CMK (cell line): ENCODE data around the gene HINT2.

Experiments
- DNase-seq: peaks from one replicate; pipeline ENCODE4 v3.0.0-alpha.2; 2010; ENCODE audit warnings: low read depth

The HINT2 gene

DNA sequence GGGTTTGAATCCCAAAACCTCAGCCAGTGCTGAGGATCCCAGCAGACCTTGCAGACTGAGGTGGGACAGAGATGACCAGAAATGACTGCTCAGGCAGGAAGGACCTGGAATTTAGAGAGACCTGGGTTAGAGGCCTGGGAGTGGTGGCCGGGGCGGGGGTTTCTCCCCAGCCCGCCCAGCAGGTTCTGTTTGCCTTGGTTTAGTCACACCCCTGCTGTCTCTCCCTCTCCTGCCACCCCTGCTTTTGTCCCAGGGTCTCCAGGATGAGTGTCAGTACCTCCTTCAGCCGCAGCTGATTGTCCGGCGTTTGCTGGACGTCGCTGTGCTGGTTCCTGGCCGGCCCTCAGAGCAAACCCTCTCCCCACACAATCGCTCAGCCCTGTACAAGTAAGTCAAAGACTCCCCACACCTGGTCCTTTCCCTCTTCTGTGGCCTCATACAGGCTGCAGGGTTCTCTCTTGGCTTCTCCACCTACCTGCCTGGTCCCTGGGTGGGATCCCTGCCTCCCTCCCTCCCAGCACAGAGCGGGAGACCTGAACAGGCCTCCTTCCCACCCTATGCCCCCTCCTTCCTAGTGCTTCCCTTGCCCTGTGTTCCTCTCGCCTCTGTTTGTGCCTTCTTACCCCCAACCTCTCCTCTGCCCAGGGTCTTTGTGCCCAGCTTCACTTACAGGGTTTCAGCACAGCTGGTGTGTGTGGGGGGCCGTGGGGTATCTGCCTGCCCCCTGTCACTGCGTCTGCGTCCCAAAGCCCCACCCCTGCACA is 26.2 kb upstream of the HINT2 start:
- DNase-seq = no peak

DNA sequence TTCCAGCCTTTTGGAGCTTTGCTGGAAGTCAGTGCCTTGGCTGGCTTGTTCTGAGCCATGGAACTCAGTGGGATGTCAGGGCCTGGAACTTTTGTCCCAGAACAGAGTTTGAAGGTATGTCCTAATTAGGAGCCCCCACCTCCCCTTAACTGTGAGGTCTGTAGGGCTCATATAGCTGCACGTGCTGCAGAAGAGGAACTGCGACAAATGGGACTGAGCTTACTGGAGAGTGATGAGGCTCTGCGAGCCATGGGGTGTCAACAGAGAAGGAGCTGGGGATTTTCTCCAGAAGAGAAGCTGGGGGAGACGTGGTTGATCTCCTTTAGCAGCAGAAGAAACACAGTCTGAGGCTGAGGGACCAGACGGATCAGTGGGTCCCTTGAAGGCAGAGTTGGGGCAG is 25.1 kb upstream of the HINT2 start:
- no peak for DNase-seq

DNA sequence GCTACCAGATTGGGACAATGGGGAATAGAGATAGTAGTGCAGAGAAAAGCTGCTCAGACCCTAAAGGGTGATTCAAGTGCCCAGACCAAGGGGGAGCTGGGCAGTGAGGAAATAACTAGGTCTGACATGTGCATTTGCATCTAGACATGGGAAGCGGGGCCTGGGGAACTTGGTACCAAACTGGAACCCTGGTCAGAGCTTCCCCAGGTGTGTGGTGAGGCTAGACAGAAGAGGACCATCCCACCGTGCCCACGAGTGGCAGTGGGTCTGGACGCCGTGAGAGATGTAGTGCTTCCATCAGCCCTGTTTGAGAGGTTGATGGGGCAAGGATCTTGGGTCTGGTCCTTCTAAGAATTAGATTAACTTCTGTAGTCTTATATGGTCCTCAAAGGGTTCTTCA is 21.8 kb upstream of the HINT2 start:
- DNase-seq = no peak

DNA sequence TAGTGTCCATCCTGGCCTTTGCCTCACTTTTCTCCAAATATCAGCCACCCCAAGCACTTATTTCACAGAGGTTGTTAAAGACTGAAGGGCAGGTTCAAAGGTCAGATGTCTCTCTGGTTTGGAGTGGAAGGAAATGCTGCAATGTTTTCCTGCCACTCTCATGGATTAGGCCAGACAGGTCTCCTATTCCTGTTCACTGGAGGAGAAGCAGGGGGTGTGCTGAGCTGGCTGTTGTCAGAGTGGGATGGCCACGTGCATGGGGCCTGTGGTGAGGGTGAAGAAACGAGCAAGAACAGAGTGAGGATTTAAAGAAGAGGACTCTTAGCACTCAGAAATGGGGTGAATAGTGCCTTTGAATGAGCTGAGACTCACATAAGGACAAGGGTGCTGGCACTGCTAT is 20.9 kb upstream of the HINT2 start:
- DNase-seq = no peak

DNA sequence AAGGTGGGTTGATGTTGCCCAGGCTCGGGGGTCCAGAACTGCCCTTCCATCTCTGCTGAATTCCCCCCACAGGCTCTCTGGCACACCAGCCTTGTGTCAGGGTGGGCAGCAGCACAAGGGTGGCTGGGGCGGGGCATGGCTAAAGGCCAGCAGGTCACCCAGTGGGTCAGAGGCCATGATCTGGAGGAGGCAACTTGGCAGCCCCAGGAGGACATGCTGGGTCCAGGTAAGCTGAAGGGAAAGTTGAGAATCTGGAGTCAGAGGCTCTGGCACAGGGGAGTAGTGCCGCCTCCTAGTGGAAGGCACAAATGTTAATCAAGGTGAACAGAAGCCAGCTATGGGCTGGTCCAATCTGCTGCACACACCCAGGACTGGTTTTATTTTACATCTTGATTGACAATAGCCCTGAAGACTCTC is 20.4 kb upstream of the HINT2 start:
- no peak for DNase-seq

DNA sequence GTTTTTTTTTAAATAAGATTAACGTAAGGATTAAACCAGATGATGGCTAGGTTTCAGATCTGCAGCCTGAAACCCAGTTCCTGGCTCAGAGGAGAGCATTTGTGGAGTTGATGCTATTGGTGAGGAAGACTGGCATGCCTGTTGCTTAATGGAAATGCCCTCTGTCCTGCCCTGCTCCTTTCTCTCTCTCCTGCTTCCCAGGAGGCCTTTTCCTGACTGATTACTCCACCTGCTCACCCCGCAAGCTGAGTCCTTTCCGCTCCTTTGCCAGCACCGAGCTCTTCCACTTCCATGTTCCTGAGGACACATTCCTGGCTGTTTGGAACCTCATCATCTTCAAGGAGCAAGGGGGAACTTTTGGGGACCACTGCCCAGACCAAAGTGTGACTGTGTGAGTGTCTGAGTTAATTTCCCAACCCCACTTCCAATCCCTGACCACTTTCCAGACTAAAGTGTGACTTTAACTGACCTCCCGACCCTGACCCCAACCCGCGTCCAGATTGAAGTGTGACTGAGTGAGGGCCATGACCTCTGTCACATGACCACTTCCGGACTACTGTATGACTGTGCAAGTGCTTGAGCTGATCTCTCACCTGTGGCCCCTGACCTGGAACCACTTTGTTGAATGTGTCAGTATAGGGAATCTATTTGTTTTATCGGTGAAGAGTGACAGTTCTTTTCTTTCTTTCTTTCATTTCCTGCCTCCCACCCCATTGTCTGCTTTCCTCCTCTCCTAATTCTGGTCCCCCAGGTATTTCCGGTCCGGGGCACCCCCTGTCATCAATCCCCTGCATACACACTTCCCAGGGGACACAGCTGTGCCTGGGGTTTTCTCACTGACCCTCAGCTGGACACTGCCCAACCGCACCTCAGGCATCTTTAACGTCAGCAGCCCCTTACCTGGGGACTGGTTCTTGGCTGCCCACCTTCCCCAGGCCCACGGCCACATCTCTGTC is 19.7 kb upstream of the HINT2 start:
- no peak for DNase-seq

DNA sequence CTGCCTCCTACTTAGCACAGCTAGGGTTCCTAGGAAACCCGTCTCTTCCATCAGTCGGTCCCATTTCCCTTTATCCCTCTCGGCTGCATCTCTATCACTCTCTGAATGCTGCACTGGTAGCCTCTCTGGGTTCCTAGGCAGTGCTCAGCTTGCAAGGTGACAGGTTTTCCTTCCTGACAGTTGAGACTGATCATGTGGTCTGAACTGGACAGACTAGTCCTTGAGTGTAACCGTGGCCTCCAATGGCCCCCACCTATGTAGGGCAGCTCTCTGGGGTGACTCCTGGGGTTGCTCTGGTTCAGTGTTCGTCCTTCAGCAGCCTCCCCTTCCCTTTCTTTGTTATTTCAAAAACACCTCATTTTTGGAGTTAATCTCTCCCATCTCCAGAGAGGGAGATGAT is 18.0 kb upstream of the HINT2 start:
- DNase-seq = no peak

DNA sequence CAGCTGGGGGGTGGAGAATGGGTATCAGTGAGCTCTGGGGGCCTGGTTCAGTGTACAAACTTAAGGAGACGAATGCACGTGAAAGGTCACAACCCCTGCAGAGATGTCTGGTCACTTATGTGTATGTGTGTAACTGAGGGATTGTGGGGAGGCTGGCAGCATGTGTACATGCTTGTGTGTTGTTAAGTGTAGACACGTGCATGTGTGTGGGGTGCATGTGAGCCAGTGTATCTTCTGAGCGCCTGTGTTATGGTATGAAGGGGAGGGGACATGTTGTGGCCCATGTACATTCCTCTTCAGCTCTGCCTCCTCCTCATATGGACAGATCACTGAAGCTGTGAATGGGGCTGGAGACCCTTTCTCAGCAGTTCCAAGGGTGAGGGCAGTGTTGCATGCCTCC is 16.2 kb upstream of the HINT2 start:
- DNase-seq = no peak

DNA sequence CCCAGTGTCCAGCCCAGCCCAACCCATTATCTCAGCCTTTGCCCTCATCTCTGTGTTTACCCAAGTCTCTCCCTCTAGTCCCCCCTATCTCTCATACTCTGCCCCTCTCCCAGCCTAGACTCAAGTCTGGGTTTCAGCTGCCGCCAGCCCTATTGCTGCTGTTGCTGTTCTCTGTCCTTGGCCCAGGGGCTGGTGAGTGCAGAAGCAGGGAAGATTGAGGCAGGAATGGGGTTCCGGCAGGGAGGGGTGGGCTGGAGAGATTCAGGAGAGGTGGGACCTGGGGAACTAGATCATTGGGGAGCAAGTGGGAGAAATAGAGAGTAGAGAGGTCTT is 14.9 kb upstream of the HINT2 start:
- DNase-seq = no peak

DNA sequence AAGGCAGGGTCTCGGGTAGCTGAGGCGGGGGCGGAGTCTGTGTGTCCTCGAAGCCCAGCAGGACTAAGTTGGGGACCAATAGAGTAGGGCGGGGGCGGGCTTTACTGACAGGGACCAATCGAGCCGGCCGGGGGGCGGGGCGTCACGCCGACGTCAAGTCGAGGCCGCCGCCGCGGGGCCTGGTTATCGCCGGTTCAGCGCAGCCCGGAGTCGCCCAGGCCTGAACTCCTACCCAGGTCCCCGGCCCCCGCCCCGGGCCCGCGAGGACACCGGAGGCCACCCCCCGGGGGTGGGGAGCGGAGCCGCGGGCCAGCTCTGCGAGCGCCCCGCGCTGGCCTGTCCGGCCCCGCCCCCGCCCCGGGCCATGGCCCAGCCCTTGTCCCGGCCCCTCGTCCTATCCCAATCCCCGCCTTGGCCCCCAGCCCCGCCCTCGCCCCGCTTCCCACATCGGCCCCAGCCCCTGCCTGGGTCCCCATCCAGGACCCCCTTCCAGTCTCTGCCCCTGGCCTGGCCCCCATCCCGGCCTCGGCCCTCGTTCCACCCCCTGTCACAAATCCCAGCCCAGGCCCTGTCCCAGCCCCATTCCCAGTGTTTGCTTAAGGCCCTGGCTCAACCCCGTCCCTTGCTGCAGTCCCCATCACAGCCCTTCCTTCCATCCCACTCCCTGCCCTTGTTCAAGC is 14.4 kb upstream of the HINT2 start, which contains the start of gene TMEM8B:
TMEM8B (plus strand) TSS at position 145 of the 680 bp plus-strand sequence; CDS start at position 365, 220 bp downstream.
- DNase-seq = peak; percentile 70

DNA sequence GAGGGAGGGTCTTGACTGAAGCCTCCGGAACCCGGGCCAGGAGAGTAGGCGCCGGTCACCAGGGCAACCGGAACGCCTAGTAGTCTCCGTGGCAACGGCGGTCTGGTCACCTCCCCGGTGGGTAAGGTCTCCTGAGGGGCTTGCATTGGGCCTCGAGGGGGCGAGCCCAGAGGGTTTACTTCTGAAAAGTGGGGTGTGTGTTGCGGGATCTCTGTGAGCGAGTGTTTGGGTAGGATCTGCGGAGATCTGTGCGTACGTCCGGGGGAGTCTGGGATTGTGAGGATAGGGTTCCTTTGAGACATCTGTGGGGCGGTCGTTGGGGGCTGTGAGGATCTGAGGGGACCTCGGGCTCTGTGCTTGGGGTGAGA is 13.9 kb upstream of the HINT2 start, which contains the start of gene FAM221B:
FAM221B (minus strand) TSS at position 17 of the 368 bp plus-strand sequence. CDS start 2,571 bp downstream, outside the sequence.
- DNase-seq = no peak

DNA sequence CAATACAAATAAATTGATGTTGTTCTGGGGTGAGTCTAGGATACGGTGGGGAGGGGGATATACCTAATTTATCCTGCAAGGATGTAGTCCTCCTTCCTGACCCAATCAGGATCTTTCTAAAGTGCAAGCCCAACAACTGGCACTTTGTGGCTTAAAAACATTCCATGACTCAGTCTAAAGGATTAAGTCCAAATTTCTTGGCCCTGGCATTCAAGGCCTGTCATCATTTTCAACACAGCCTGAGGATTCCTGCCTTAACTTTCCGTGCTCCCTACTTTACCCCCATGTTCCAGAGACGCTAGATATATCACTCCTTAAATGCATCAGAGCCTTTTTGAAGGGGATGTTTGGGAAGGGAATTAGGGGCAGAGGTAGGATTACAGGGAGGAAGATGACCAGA is 12.6 kb upstream of the HINT2 start:
- no peak for DNase-seq

DNA sequence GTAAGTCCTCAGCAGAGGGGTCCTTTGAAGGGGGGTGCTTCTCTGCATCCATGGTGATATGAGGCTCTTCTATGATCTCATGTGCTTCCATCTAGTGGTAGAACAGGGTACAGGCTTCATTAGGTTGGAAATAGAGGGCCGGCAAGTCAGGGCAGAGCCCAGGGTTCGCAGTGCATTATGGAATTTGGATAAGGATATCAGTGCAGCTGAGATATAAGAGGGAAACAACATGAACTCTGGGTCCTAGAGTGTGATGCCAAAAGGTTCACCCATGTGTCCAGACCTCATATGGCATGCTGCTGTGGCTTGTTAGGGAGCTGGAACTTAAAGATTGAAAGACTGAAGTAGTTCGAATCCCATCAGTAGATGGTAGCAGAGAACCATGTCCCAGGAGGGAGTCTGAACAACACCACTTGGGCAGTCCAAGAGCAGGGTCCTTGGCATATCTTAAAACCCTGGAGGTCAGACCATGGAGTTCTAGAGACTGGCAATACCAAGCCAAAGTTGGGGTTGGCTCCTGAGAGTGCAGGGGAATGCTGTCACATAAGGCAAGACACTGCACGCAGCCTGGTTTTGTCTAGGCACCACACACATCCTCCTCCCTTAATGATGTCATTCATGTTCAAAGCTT is 11.3 kb upstream of the HINT2 start:
- DNase-seq = no peak

DNA sequence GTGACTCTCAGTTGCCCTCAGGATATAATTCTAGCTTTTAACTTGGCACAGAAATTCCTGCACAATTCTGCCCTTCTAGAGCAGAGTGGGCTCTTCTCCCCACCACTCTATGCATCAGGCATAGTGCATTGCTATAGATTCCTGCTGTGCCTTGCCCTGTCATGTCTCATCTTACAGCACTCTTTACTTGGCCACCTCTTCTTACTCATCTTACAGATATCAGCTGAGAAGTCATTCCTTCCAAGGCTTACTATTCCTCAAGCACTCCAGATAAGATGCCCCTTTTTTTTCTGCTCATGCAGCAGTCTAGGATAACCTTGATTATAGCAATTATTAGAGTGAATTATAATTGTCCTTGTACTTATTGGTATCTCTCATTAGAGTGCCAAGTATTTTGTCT is 8.1 kb upstream of the HINT2 start:
- DNase-seq = no peak

DNA sequence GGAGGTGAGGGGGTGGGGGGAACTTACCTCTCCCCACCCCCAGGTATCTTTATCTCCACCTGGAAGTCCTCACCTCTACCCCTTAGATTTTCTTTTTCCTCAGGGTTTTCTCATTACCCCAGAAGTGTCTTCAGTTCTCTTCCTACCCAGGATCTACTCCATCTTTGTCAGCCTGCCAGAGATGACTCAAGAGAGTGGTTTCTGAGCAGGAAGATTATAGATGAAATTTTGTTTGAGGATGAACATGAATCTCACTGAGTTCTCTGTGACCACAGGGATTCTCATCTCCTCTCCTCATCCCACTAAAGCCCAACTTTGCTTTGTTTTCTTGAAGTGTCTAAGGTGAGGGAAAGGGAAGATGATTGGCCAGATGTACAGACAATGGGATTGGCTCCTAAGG is 5.2 kb upstream of the HINT2 start:
- no peak for DNase-seq

DNA sequence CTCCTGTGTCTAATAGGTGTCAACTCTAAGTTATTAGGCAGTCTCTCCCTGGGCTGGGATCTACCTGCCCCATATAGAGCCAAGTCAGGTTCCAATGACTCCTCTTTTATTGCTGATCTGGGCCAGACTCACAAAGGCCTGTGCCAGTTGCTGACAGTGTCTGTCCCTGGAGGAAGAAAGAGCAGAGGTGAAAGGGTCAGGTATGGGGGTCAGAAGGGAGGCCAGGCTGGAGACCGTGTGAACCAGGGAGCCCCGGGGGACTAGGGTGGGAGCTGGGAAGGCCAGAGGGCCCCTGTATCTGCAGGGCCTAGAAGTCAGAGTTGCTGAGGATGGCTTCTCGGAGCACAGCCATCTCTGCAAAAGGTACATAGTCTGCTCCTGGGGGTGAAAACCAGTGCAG is 3.5 kb upstream of the HINT2 start:
- no peak for DNase-seq

DNA sequence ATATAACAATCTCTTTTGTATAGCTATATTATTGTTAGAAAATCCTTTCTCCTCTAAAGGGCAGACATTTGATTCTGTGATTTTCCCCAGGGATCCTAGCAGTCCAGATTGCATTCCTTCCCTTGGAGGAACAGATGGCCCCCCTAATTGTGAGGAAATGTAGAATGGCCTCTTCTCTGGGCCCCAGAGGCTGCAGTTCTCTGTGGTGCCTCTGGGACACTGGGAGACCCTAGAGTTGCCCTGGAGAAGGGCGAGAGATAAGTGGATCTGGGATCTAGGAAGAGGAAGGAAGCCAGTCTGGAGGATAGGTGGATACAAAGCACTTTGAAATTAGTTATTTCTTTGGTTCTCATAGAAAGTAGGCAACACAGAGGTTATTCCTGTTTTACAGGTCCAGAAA is 1.9 kb upstream of the HINT2 start:
- no peak for DNase-seq

DNA sequence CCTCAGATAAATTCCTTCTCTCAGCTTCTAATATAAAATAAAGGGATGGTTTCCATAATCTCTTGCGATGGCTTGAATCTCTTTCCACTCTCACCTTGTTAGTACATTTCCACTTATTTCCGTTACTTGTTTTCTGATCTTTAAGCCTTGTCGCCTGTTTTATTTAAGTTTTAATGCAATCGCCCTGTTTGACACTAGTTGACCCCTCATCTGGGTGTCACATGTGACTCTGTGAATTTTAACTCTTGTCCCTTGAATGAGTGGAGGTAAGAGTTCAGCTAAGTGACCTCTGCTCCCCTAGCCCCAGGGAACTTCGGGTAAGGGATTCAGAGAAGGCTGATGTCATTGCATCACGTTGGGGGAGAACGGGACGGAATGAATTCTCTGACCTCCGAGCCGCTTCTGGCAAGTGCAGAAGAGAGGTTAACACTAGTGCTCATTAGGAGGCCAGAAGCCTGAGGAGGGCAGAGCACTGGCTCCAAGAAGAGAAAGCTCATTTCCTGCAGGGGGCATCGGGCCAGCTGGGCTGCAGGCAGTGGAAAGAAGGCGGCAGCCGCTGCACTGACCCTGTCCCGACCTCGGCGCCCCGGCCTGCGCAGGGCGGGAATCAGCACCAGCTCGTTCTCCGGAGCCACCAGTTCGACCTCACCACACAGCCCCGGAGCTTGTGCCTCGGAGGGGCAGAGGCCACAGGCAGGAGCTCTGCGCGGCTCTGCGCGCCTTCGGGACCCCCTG is 569 bp downstream of the HINT2 start:
- no peak for DNase-seq

DNA sequence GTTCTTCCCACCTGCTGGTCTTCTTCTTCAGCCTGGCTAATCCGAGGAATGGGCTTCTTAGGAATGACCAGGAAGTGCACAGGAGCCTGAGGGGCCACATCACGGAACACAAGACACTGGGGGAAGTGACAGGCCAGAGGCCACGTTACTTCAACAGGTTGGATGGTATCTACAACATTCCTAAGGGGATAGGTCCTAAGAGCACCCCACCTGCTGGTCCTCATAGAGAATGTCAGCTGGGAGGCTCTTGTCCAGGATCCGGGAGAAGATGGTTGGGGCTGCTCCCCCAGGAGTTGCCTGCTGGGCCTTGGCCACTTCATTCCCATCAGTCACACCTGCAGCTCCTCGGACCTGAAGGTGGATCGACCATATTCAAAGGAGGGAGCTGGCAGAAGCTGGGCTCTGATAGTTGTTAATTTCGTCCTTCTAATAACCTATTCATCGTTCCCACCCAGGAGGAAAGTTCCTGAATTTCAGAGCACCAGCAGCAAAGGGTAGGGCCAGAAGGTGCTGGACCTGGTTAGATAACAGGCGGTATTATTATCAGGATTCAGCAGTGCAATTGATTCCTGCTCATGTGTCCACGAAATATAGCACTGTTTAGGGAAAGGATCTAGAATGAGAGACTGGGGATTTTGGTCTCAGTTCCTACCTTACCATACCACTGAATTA is 1.3 kb downstream of the HINT2 start:
- no peak for DNase-seq

DNA sequence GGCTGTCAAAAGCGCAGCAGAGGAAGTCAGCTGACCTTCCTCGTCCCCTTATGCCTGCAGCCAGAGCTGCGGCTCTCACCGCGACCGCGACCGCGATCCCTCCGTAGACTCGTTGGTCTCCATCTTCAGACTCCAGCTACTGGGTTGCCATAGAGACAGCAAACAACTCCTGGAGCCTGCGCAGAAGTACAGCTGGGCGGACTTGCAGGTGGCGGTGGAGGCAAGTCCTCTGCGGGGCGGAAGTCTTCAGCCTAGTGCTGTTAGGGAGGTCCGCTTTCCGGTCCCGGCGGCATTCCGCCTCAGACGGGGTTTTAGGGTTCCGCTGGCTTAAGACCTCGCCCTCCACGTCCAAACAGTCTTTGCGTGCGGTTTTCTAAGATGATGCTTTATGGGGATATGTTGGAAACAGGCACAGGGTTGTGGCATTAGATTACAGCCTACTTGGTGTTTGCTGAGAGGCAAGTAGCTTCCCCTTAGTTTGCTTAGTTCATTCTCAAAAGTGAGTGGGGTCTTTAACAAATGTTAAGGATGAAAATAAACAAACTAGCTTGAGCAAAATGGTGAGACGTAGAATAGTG is 2.7 kb downstream of the HINT2 start, which contains the start of gene SPAG8:
SPAG8 (minus strand) TSS at position 238 of the 578 bp plus-strand sequence; CDS start at position 123, 115 bp downstream.
- peak; percentile 98 for DNase-seq
